Duodenal mucosa (tissue), 2 donors: ENCODE measurements around the gene PNPLA7.
A peak's percentile ranks its signal among the peaks of the same experiment; 100 is the strongest.

ENCODE experiments used
- H3K27ac ChIP-seq: one replicate; pipeline ENCODE4 v1.7.0; 2013; ENCODE audit warnings: low read depth, low read length
- H3K27me3 ChIP-seq, 2 donors: one replicate each; pipeline ENCODE4 v1.7.0; 2013; ENCODE audit warnings: low read length in 2 of 2, control low read depth in 1 of 2; ENCODE audit not compliant: insufficient read depth in 2 of 2, control insufficient read depth in 1 of 2
- H3K36me3 ChIP-seq, 2 donors: one replicate each; pipeline ENCODE4 v1.7.0; 2013; ENCODE audit warnings: low read length in 2 of 2, control low read depth in 1 of 2; ENCODE audit not compliant: insufficient read depth in 2 of 2, control insufficient read depth in 1 of 2
- H3K4me1 ChIP-seq, 2 donors: one replicate each; pipeline ENCODE4 v1.7.0; 2013; ENCODE audit warnings: low read length in 2 of 2, control low read depth in 1 of 2; ENCODE audit not compliant: insufficient read depth in 2 of 2, control insufficient read depth in 1 of 2
- H3K4me3 ChIP-seq, 2 donors: one replicate each; pipeline ENCODE4 v1.7.0; 2013; ENCODE audit warnings: low read length in 2 of 2, low read depth in 1 of 2
- H3K9ac ChIP-seq, 2 donors: one replicate each; pipeline ENCODE4 v1.7.0; 2013; ENCODE audit warnings: low read length in 2 of 2, low read depth in 1 of 2
- H3K9me3 ChIP-seq, 2 donors: one replicate each; pipeline ENCODE4 v1.7.0; 2013; ENCODE audit warnings: low read length in 2 of 2, control low read depth in 1 of 2; ENCODE audit not compliant: control insufficient read depth in 1 of 2

Gene PNPLA7

GRCh38 chr9:137426018-137426681 lies 124.1 kb downstream of the PNPLA7 start:
- Histone ChIP-seq H3K9ac (no peak overlapping the region), H3K27me3 (no peaks in the 10 kb centered on the region), H3K27ac (no peak overlapping the region), H3K4me3 (no peak overlapping the region), H3K4me1 (peaks cover 26 to 31% of the 10 kb centered on the region in 2 donors), H3K9me3 (no peaks in the 10 kb centered on the region), H3K36me3 (no peaks in the 10 kb centered on the region)

DNA sequence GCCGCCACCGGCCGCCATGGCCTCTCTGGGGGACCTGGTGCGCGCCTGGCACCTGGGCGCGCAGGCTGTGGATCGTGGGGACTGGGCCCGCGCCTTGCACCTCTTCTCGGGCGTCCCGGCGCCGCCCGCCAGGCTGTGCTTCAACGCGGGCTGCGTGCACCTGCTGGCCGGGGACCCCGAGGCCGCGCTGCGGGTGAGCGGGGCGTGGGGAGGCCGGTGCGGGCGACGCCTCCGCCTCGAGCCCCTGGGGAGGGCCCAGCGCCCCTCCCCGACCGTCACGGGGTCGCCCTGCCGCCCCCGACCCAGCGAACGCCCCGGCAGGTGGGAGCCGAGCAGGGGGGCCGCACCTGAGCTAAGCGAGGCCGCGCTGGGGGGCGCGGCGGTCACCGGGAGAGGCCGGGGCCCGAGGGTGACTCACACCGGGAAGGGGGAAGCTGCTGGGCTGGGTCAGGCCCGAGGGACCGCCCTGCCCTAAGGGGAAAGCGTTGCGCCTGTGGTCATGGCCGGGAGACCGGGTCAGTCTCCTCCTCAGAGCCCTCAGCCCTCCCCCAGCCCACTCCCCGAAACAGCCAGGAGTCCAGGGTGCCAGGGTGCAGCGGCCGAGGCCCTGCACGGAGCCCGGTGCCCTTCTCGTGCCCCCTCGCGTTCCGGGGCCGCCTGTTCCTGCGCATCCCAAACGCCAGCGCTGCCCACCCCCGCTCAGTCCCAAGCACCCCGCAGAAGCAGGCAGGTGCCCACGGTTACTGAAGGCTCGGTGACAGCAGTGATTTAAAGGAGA lies 126.5 kb downstream of the PNPLA7 start:
- no peaks in the 10 kb centered on the region for H3K36me3 ChIP-seq
- peak overlapping the region; percentile 74 to 84 for H3K9ac ChIP-seq
- peak overlapping the region; percentile 69 to 83 for H3K4me3 ChIP-seq
- no peaks in the 10 kb centered on the region for H3K9me3 ChIP-seq
- H3K27ac ChIP-seq: peak overlapping the region; percentile 84
- peaks cover 17 to 20% of the 10 kb centered on the region in 2 donors for H3K4me1 ChIP-seq
- H3K27me3 ChIP-seq: no peaks in the 10 kb centered on the region

DNA sequence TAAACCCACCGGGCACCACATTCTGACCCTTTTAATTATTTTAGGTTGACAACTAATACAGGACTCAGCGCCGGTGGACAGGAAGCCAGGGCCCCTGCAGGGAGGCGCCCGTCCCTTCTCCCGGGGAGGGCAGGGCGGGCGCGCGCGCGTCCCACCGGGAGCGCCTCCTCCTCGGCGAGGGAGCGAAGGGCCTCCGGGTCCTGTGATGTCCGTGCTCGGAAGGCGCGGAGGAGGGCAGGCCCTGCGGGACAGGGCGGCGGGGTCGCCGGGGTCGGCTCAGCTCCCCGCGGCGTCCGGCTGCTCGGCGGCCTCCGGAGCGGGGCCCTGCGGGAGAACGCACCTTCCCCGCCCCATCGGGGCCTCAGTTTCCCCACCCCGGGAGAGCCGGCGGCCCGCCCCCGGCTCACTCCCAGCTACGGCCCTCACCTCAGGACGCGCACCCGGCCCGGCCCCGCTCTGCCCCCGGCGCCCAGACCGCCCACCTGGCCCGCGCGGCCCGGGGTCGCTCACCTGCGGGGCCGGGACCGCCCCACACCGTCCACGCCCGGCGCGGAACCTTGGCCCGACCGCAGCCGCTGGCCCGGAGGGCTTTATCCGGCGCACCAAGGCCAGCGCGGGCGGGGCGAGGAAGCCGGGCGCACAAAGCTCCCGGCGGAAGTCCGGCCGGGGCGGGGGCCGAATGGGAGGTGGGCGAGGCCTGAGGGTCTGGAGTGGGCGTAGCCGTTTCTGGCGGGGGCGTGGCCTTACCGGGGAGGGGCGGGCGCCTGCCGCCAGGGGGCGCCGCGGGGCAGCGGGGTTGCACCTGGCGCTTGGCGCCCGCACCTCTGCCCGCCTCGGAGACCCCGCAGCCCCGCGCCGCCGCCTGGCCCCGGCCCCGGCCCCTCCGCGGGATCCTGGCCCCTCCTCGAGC lies 127.3 kb downstream of the PNPLA7 start, which contains the start of the genes EXD3 and NOXA1:
TSS of gene EXD3 (minus strand) at position 559 of the 910 bp plus-strand sequence. CDS start 27,805 bp downstream, outside the sequence.
TSS of gene NOXA1 (plus strand) at position 790 of the 910 bp plus-strand sequence. CDS start 137 bp downstream, outside the sequence.
- peak within 1 kb of the TSS; percentile 74 to 84 for H3K9ac ChIP-seq
- no peaks in the 10 kb centered on the region for H3K36me3 ChIP-seq
- H3K27me3 ChIP-seq: no peaks in the 10 kb centered on the region
- peaks cover 17 to 20% of the 10 kb centered on the region in 2 donors for H3K4me1 ChIP-seq
- peak within 1 kb of the TSS; percentile 83 to 86 for H3K4me3 ChIP-seq
- H3K27ac ChIP-seq: peak within 1 kb of the TSS; percentile 84
- H3K9me3 ChIP-seq: no peaks in the 10 kb centered on the region

- Histone ChIP-seq H3K9ac (peak overlapping the region; percentile 73 to 81), H3K9me3 (no peaks in the 10 kb centered on the region)
Observed at GRCh38 chr9:137421838-137422603, 128.2 kb downstream of the PNPLA7 start.

DNA sequence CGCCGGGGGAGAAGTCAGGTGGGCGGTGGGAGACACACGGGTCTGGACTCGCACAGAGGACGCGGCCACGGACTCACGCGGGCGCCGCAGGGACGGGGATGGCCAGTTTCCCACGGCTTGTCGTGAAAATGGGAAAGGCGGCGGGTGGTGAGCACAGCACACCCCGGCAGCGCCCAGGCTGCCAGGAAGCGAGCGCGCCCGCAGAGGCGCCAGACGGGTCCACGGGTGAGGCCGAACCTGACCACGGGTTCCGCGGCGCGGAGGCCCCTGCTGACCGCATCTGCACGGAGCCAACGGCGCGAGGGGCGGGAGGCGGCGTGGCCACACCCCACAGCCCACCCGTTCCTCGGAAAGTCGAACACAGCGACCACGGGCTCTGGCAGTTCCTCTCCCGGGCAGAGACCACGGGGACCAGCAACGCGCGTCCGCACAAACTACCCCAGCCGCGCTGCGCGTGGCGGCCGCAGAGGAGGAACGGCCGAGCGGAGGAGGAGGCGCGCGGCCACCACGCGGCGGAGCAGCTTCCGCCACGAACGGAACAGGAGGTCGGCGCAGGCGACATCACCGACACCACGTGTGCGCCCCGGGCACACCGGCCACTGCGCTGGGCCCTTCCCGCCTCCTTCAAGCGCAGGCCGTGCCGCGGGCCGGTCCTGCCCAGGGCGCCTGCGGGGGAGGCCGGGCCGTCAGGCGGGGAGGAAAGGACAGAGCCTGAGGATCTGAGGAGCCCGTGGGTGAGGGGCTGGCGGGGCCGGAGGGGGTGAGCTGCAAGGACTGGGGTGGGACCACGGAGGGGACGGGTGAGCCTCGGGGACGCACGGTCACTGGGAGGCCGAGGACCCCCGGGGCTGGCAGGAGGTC lies 132.8 kb downstream of the PNPLA7 start:
- H3K27ac ChIP-seq: no peak overlapping the region
- no peaks in the 10 kb centered on the region for H3K9me3 ChIP-seq
- no peak overlapping the region for H3K9ac ChIP-seq
- H3K36me3 ChIP-seq: no peaks in the 10 kb centered on the region
- no peaks in the 10 kb centered on the region for H3K27me3 ChIP-seq
- peaks cover 15 to 17% of the 10 kb centered on the region in 2 donors for H3K4me1 ChIP-seq
- H3K4me3 ChIP-seq: peak overlapping the region in 1 of 2 donors; percentile 48

More at GRCh38 chr9:137421838-137422603, 128.2 kb downstream of the PNPLA7 start:
- Histone ChIP-seq H3K36me3 (no peaks in the 10 kb centered on the region), H3K4me1 (peaks cover 17 to 20% of the 10 kb centered on the region in 2 donors), H3K27ac (no peak overlapping the region), H3K4me3 (peak overlapping the region; percentile 83 to 86), H3K27me3 (no peaks in the 10 kb centered on the region)

DNA sequence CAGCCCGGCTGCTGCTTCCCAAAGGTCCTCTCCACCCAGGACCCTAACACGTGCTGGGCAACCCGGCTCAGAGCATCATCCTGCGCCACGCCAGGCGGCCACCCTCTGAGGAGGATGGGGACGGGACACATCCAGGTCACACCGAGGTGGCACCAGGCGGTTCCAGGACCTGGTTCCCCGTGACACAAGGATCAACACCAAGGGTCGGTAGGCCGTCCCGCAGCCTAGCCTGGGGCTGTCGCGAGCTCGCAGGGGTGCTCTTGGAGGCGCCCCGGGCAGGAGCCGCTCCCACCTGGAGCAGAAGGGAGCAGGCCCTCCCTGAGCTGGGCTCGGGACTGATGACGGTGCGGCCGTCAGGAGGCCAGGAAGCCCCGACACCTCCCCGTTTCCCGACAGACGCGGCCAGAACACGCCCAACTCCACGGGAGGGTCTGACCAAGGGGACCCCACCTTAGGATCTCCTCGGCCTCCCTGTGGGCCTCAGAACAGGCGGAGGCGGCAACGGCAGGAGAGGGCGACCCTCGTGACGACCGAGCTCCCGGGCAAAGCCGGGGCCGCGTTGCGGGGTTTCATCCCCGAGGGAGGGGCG lies 133.5 kb downstream of the PNPLA7 start:
- H3K36me3 ChIP-seq: no peaks in the 10 kb centered on the region
- H3K4me1 ChIP-seq: peaks cover 8 to 9% of the 10 kb centered on the region in 2 donors
- H3K9ac ChIP-seq: no peak overlapping the region
- no peaks in the 10 kb centered on the region for H3K9me3 ChIP-seq
- no peak overlapping the region for H3K27ac ChIP-seq
- no peak overlapping the region for H3K4me3 ChIP-seq
- no peaks in the 10 kb centered on the region for H3K27me3 ChIP-seq

DNA sequence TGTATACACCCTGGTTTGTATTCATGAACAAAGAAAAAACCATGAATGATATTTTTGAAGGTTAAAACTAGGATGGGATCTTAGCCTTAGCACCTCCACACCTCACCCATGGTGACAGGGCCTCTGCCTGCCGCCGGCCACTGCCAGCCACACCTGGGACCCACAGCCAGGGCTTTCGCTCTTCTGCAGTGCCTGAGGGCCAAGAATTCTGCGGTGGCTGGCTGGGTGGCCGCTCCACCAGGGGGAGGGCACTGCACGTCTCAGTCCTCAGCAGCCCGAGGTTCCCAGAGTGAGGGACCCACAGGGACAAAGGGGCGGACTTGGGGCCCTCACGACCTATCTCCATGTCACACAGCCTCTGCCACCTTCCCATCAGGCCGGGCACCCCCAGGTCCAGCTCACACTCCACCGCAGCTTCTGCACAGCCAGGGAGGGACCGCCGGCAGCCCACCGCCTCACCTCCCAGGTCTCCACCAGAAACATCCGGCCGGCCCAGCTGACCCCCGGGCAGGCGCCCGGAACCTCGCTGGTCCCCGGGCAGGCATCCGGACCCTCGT lies 134.1 kb downstream of the PNPLA7 start:
- Histone ChIP-seq H3K9me3 (no peaks in the 10 kb centered on the region), H3K27me3 (no peaks in the 10 kb centered on the region), H3K4me1 (peaks cover 7 to 8% of the 10 kb centered on the region in 2 donors), H3K9ac (no peak overlapping the region), H3K4me3 (no peak overlapping the region), H3K36me3 (no peaks in the 10 kb centered on the region), H3K27ac (no peak overlapping the region)

- H3K36me3 ChIP-seq: no peaks in the 10 kb centered on the region
Observed at GRCh38 chr9:137415451-137415850, 134.8 kb downstream of the PNPLA7 start.

More at GRCh38 chr9:137415451-137415850, 134.8 kb downstream of the PNPLA7 start:
- Histone ChIP-seq H3K9ac (no peak overlapping the region), H3K4me3 (no peak overlapping the region), H3K4me1 (peaks cover 8 to 13% of the 10 kb centered on the region in 2 donors), H3K27ac (no peak overlapping the region), H3K9me3 (no peaks in the 10 kb centered on the region), H3K27me3 (no peaks in the 10 kb centered on the region)
